Raji (cell line): Measurements from ENCODE around the gene PIGQ.

ENCODE experiments used
- POLR2A ChIP-seq: IDR thresholded peaks from 2 replicates; pipeline ENCODE4 v1.6.1; 2011; ENCODE audit warnings: low read depth, low read length, control low read depth; ENCODE audit not compliant: insufficient read depth

Gene PIGQ

GRCh38 chr16:569445-570254 is at the start of gene PIGQ:
TSS of gene PIGQ (plus strand) at chr16:569968. CDS start at chr16:574075, 4,107 bp downstream.
- TF ChIP-seq POLR2A = peak; percentile 67; the same call in 1 of the 2 replicates

DNA sequence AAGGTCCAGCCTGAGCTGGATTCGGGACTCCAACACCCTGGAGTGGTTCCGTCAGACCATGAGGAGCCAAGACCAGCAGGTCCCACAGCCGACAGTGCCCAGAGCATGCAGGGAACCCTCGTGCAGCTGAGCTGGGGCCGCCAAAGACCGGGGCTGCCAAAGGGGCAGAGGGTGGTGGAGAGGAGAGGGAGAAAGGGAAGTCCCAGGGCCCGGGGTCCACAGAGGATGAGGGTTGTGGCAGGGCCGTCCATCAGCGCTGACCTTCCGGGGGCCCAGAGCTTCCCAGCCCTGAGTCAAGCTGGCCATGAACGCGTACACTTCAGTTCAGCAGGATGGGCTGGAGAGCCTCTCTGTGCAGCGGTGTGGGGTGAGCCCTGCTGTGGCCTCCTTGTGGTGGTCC is 48.9 kb upstream of the PIGQ start:
- no peak for TF ChIP-seq POLR2A

- TF ChIP-seq POLR2A = no peak; the same call in none of the 2 replicates
Measured at GRCh38 chr16:521381-522210, 48.2 kb upstream of the PIGQ start.

DNA sequence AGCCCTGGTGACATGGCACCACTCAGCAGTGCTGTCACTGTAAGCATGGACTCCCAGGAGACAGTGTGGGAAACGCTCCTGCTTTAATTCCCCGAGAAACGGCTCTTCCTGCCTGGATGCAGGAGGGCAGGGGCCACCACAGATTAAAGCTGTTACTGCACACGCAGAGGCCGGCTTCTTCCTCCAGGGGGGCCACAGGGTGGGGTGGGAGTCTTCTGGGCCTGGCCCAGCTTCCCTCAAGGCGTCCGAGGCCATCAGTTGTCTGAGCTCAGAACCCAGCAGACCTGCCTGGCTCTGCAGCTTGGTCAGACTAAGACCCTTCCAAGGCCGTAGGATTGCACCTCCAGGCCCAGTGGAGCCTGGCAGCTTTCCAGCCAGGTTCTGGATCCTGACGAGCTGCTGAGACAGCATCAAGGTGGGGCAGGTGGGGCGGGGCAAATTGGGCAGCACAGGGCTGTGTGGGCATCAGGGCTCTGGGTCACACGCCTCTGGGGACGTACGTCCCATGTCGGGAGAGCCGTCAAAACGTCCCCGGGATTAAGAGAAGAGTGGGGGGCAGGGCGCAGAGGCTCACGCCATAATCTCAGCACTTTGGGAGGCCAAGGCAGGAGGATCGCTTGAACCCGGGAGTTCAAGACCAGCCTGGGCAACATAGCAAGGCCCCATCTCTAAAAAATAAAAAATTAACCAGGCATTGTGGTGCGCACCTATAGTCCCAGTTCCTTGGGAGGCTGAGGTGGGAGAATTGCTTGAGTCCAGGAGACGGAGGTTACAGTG is 47.3 kb upstream of the PIGQ start:
- TF ChIP-seq POLR2A = peak; percentile 28; the same call in 1 of the 2 replicates

GRCh38 chr16:523097-523741 is 46.5 kb upstream of the PIGQ start:
- TF ChIP-seq POLR2A = peak; percentile 45

- 0 out of 2 replicates have a peak, but pooled peaks have one; percentile 27 for TF ChIP-seq POLR2A
Measured at GRCh38 chr16:524274-525040, 45.3 kb upstream of the PIGQ start.

GRCh38 chr16:525123-525519 is 44.6 kb upstream of the PIGQ start:
- TF ChIP-seq POLR2A = 0 out of 2 replicates have a peak, but pooled peaks have one; percentile 11

DNA sequence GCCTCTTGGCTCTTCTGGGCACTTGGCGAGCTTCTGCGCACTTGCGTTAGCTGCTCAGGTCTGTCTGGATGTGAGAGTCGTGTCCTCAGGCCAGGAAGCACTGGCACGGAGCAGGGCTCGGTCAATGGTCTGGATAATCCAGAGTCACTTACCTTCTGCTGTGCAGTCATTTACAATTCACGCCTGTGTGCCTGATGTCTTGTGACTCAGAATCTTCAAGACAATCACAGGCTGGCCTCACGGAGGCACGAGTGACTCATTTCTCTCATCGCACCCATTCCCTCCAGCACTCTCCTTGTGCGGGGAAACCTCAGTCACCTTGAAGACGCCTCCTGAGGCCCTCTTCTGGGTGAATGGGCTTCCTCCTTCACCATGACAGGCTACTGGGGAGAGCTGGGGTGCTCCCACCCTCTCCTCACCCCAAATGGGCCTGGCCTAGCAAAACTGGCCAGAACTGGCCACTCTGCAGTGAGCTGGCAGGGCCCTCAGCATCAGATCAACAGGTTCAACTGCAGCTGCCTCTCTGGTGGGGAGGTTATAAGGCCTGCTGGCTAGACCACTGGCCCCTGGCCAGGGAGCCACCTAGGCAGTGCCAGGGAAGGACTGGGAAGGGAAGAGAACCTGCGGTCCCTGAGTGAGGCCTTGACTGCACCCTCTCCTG is 44.1 kb upstream of the PIGQ start:
- peak; percentile 28 for TF ChIP-seq POLR2A

GRCh38 chr16:526181-527014 is 43.4 kb upstream of the PIGQ start:
- 0 out of 2 replicates have a peak, but pooled peaks have one; percentile 26 for TF ChIP-seq POLR2A

GRCh38 chr16:527015-527903 is 42.5 kb upstream of the PIGQ start, which contains the start of gene CAPN15:
TSS of gene CAPN15 (plus strand) at chr16:527712. CDS start at chr16:546839, 19,127 bp downstream.
- TF ChIP-seq POLR2A = peak; percentile 68
